Ectodermal cell (in vitro differentiated cells): ENCODE measurements around the gene CTNNA1.

Experiments used
- H3K27ac ChIP-seq: 2 replicates; pipeline ENCODE4 v1.7.0; 2013; ENCODE audit warnings: mild to moderate bottlenecking, low read depth, low read length; ENCODE audit not compliant: insufficient read depth, poor library complexity, severe bottlenecking
- H3K27me3 ChIP-seq: 2 replicates; pipeline ENCODE4 v1.7.0; 2013; ENCODE audit warnings: mild to moderate bottlenecking, low read length; ENCODE audit not compliant: insufficient read depth, control insufficient read depth, poor library complexity, severe bottlenecking
- H3K36me3 ChIP-seq: one replicate; pipeline ENCODE4 v1.7.0; 2013; ENCODE audit warnings: low read length; ENCODE audit not compliant: control insufficient read depth, insufficient read depth
- H3K4me1 ChIP-seq: one replicate; pipeline ENCODE4 v1.7.0; 2013; ENCODE audit warnings: low read length; ENCODE audit not compliant: control insufficient read depth, insufficient read depth
- H3K4me3 ChIP-seq: 2 replicates; pipeline ENCODE4 v1.7.0; 2013; ENCODE audit warnings: low read depth, low read length, control low read depth; ENCODE audit not compliant: insufficient read depth
- H3K9me3 ChIP-seq: 2 replicates; pipeline ENCODE4 v1.7.0; 2013; ENCODE audit warnings: mild to moderate bottlenecking, low read length, moderate library complexity; ENCODE audit not compliant: control insufficient read depth
- WGBS, 2 experiments: methylation state at CpG; one replicate each; pipeline ENCODE4 v1.1.7; 2013; ENCODE audit warnings: missing lambda C conversion rate in 2 of 2; 5-methylcytosine and 5-hydroxymethylcytosine counted together

Gene CTNNA1

GRCh38 chr5:138872841-138873465, 119.7 kb downstream of the CTNNA1 start:
- peaks cover 41% of the 10 kb centered on the region for H3K4me1 ChIP-seq

GRCh38 chr5:138873466-138874221, 120.4 kb downstream of the CTNNA1 start:
- no peak overlapping the region for H3K27ac ChIP-seq
- no peaks in the 10 kb centered on the region for H3K27me3 ChIP-seq
- 93 to 95% methylated on average over 17 of the region's 17 CpGs for WGBS, 2 experiments
- no peak overlapping the region for H3K4me3 ChIP-seq
- H3K36me3 ChIP-seq = no peaks in the 10 kb centered on the region
- peaks cover 41% of the 10 kb centered on the region for H3K4me1 ChIP-seq
- H3K9me3 ChIP-seq = no peaks in the 10 kb centered on the region

More at GRCh38 chr5:138872841-138873465, 119.7 kb downstream of the CTNNA1 start:
- H3K27ac ChIP-seq = no peak overlapping the region
- no peaks in the 10 kb centered on the region for H3K9me3 ChIP-seq
- 90 to 91% methylated on average over 6 of the region's 6 CpGs for WGBS, 2 experiments
- no peaks in the 10 kb centered on the region for H3K27me3 ChIP-seq
- H3K4me3 ChIP-seq = no peak overlapping the region
- no peaks in the 10 kb centered on the region for H3K36me3 ChIP-seq

- no peaks in the 10 kb centered on the region for H3K9me3 ChIP-seq
- no peak overlapping the region for H3K4me3 ChIP-seq
- WGBS, 2 experiments = 92 to 93% methylated on average over 6 of the region's 6 CpGs
- peaks cover 41% of the 10 kb centered on the region for H3K4me1 ChIP-seq
- no peaks in the 10 kb centered on the region for H3K36me3 ChIP-seq
- no peaks in the 10 kb centered on the region for H3K27me3 ChIP-seq
- H3K27ac ChIP-seq = no peak overlapping the region
Observed at GRCh38 chr5:138874241-138874640, 121.0 kb downstream of the CTNNA1 start.

GRCh38 chr5:138874771-138875551, 121.7 kb downstream of the CTNNA1 start, which contains the start of gene LRRTM2:
Gene LRRTM2 (minus strand): TSS chr5:138875335. CDS start chr5:138874911, 424 bp downstream.
- no peak within 1 kb of the TSS for H3K4me3 ChIP-seq
- H3K27me3 ChIP-seq = no peaks in the 10 kb centered on the region
- H3K27ac ChIP-seq = peak within 1 kb of the TSS; percentile 47
- no peaks in the 10 kb centered on the region for H3K36me3 ChIP-seq
- WGBS, 2 experiments = 88% methylated on average over 18 of the region's 18 CpGs
- peaks cover 37% of the 10 kb centered on the region for H3K4me1 ChIP-seq
- H3K9me3 ChIP-seq = no peaks in the 10 kb centered on the region

GRCh38 chr5:138875552-138875875, 122.3 kb downstream of the CTNNA1 start:
- peaks cover 34% of the 10 kb centered on the region for H3K4me1 ChIP-seq
- 95 to 96% methylated on average over 2 of the region's 2 CpGs for WGBS, 2 experiments
- no peaks in the 10 kb centered on the region for H3K9me3 ChIP-seq
- H3K36me3 ChIP-seq = no peaks in the 10 kb centered on the region
- no peaks in the 10 kb centered on the region for H3K27me3 ChIP-seq
- H3K4me3 ChIP-seq = no peak overlapping the region
- H3K27ac ChIP-seq = no peak overlapping the region

GRCh38 chr5:138875946-138876345, 122.7 kb downstream of the CTNNA1 start:
- Histone ChIP-seq H3K36me3 (no peaks in the 10 kb centered on the region), H3K4me1 (peaks cover 30% of the 10 kb centered on the region), H3K4me3 (no peak overlapping the region), H3K27ac (no peak overlapping the region), H3K27me3 (no peaks in the 10 kb centered on the region), H3K9me3 (no peaks in the 10 kb centered on the region)
- 96 to 97% methylated on average over 3 of the region's 3 CpGs for WGBS, 2 experiments

GRCh38 chr5:138876811-138877210, 123.6 kb downstream of the CTNNA1 start:
- Histone ChIP-seq H3K4me1 (peaks cover 22% of the 10 kb centered on the region), H3K9me3 (no peaks in the 10 kb centered on the region), H3K27ac (no peak overlapping the region), H3K4me3 (no peak overlapping the region), H3K27me3 (no peaks in the 10 kb centered on the region), H3K36me3 (no peaks in the 10 kb centered on the region)
- 90 to 92% methylated on average over 4 of the region's 4 CpGs for WGBS, 2 experiments

- Histone ChIP-seq H3K4me3 (no peak overlapping the region), H3K9me3 (no peaks in the 10 kb centered on the region), H3K27ac (no peak overlapping the region), H3K27me3 (no peaks in the 10 kb centered on the region), H3K4me1 (peaks cover 19% of the 10 kb centered on the region), H3K36me3 (no peaks in the 10 kb centered on the region)
- 92 to 93% methylated on average over 7 of the region's 7 CpGs for WGBS, 2 experiments
Observed at GRCh38 chr5:138878437-138879235, 125.4 kb downstream of the CTNNA1 start.

- Histone ChIP-seq H3K27ac (no peak overlapping the region), H3K4me1 (no peaks in the 10 kb centered on the region), H3K27me3 (no peaks in the 10 kb centered on the region), H3K4me3 (no peak overlapping the region), H3K9me3 (no peaks in the 10 kb centered on the region), H3K36me3 (peaks cover 14% of the 10 kb centered on the region)
Observed at GRCh38 chr5:138883211-138883610, 130.0 kb downstream of the CTNNA1 start.
